Natural killer cell (primary cell): ENCODE results near the gene AOAH. TPM values are rescaled to one million over a fixed set of nuclear protein-coding genes. Genes with fewer than 3 reads are reported as not detected.

Experiments used
- ATAC-seq, 3 donors: fragments of 150-1000 bp in 2 of 3; fragments of 200-7000 bp in 1 of 3; cut with Tn5 transposase; 1 replicate in 1 of 3; 2 replicates in 2 of 3; pipeline ENCODE4 v1.10.0; 2021; ENCODE audit warnings: mild to moderate bottlenecking in 2 of 3, moderate library complexity in 2 of 3
- DNase-seq, 2 donors: peaks; one replicate each; pipeline versions ENCODE4 v3.0.0 to v3.0.0-alpha.2; 2013 to 2021; ENCODE audit warnings: mixed read lengths in 1 of 2
- H3K27ac ChIP-seq: one replicate; pipeline ENCODE4 v1.5.1; 2013; ENCODE audit warnings: mild to moderate bottlenecking, low read length
- H3K27me3 ChIP-seq: one replicate; pipeline ENCODE4 v1.6.1; 2013; ENCODE audit warnings: low read length; ENCODE audit not compliant: control insufficient read depth, insufficient read depth
- H3K36me3 ChIP-seq: one replicate; pipeline ENCODE4 v1.6.1; 2013; ENCODE audit warnings: low read length; ENCODE audit not compliant: control insufficient read depth, insufficient read depth
- H3K4me1 ChIP-seq: one replicate; pipeline ENCODE4 v1.6.1; 2013; ENCODE audit warnings: low read length; ENCODE audit not compliant: control insufficient read depth, insufficient read depth
- H3K4me3 ChIP-seq: one replicate; pipeline ENCODE4 v1.5.1; 2013; ENCODE audit warnings: low read length
- H3K9me3 ChIP-seq: one replicate; pipeline ENCODE4 v1.6.1; 2013; ENCODE audit warnings: low read length; ENCODE audit not compliant: control insufficient read depth, insufficient read depth
- H3K27ac Mint-ChIP-seq, 2 donors: one replicate each; pipeline ENCODE4 v1.8.0; 2022; ENCODE audit warnings: mild to moderate bottlenecking in 2 of 2, mixed read lengths in 2 of 2, moderate library complexity in 1 of 2
- H3K27me3 Mint-ChIP-seq, 2 donors: one replicate each; pipeline ENCODE4 v1.8.0; 2022; ENCODE audit warnings: low read depth in 2 of 2, mixed read lengths in 2 of 2
- H3K36me3 Mint-ChIP-seq: one replicate; pipeline ENCODE4 v1.8.0; 2022; ENCODE audit warnings: mixed read lengths
- H3K4me1 Mint-ChIP-seq, 2 donors: one replicate each; pipeline ENCODE4 v1.8.0; 2022; ENCODE audit warnings: mixed read lengths in 2 of 2
- H3K4me3 Mint-ChIP-seq: one replicate; pipeline ENCODE4 v1.8.0; 2022; ENCODE audit warnings: mild to moderate bottlenecking, moderate library complexity, mixed read lengths
- H3K9me3 Mint-ChIP-seq, 2 donors: one replicate each; pipeline ENCODE4 v1.8.0; 2022; ENCODE audit warnings: mixed read lengths in 2 of 2
- CTCF ChIP-seq: fragments of 200-600 bp; IDR thresholded peaks from one replicate; pipeline ENCODE4 v1.8.0; 2022; ENCODE audit warnings: antibody characterized with exemption
- WGBS: methylation state at CpG from one replicate; pipeline ENCODE4 v1.1.7; 2013; ENCODE audit warnings: missing lambda C conversion rate; ENCODE audit not compliant: insufficient coverage; 5-methylcytosine and 5-hydroxymethylcytosine counted together
- intact Hi-C: fragments of 100-400 bp; cut with micrococcal nuclease; formaldehyde crosslinking; loops from one replicate; pipeline ENCODE4 v1.14.2; 2022
- total RNA-seq, 4 donors: library from RNA; stranded (reverse); fragments of 120-200 nt in 1 of 4; gene quantifications; one replicate each; pipeline versions ENCODE4 v1.2.3 to v1.2.4, GENCODE V29; 2013 to 2022

AOAH gene
- total RNA-seq, 3 donors from 2014 or later (not counting 1 experiment from before 2014, with no cell fraction given), result 263 to 403 (median 312) TPM

DNA sequence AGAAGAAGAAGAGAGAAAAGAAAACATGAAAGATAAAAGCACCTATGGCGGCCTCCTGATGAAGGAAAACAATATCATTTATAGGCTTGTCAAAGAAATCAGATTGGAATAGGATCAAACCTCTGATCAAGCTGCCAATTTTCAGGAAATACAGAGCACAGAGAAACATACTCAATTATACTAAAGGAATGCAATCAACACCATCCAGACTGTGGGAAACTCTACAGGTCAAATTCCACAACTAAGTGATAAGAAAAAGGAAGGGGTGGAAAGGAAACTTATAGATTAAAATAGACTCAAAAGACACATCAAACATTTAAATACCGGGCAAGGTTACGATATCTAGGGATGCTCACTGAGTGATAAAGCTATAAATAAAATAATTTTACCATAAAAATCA, 39.3 kb downstream of the AOAH start:
- TF ChIP-seq CTCF, result no peak
- H3K4me1 ChIP-seq, result peaks cover 33% of the 10 kb centered on the region
- no peaks in the 10 kb centered on the region for H3K27me3 Mint-ChIP-seq
- intact Hi-C loops, result loop anchor here (5.0 to 10.0 kb wide), 3 partner anchors 37 to 497 kb away; partner anchors contain the start of gene AOAH
- H3K4me3 ChIP-seq, result no peak overlapping the region
- H3K9me3 Mint-ChIP-seq, result no peaks in the 10 kb centered on the region
- no peak overlapping the region for H3K27ac ChIP-seq
- no peak for DNase-seq
- ATAC-seq, result no peak
- H3K9me3 ChIP-seq, result no peaks in the 10 kb centered on the region
- 91% methylated on average over 1 of the region's 3 CpGs for WGBS
- peaks cover 18% of the 10 kb centered on the region for H3K36me3 Mint-ChIP-seq
- peaks cover 47% of the 10 kb centered on the region for H3K36me3 ChIP-seq
- H3K4me3 Mint-ChIP-seq, result peak overlapping the region; percentile 60
- no peaks in the 10 kb centered on the region for H3K27me3 ChIP-seq
- H3K4me1 Mint-ChIP-seq, result peaks cover 72 to 76% of the 10 kb centered on the region in 2 donors
- H3K27ac Mint-ChIP-seq, result peak overlapping the region; percentile 88 to 92

DNA sequence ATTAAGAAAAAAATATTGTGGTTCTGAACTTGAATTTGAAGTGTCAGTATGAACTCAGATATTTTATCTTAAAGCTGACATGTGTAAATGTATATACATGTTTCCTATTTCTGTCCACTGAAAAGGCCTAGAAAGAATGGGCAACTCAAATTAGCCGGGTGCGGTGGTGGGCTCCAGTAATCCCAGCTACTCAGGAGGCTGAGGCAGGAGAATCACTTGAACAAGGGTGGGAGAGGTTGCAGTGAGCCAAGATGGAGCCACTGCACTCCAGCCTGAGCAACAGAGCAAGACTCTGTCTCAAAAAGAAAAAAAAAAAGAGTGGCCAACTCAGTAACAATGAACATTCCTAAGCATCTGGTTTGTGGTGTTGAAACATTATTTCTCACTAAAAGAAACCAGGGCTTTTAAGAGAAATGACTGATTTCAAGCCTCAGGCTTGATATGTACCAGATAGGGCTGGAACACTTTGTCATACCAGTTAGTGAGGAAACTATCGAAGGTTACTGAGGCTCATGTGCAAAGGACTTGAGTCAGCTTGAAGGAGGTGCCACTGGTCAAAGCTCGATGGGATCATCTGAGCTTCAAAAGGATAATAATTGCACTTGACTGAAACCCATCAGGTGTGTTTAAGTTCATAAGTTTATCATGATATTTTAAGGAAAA, 40.5 kb downstream of the AOAH start:
- WGBS, result 79% methylated on average over 4 of the region's 4 CpGs
- no peak for DNase-seq
- H3K27ac ChIP-seq, result no peak overlapping the region
- no peak for ATAC-seq
- Mint-ChIP-seq H3K4me1 (peaks cover 61 to 65% of the 10 kb centered on the region in 2 donors), H3K9me3 (no peaks in the 10 kb centered on the region), H3K4me3 (peak overlapping the region; percentile 40), H3K27ac (peak overlapping the region; percentile 88 to 92), H3K36me3 (peaks cover 16% of the 10 kb centered on the region), H3K27me3 (no peaks in the 10 kb centered on the region)
- H3K4me1 ChIP-seq, result peaks cover 27% of the 10 kb centered on the region
- H3K36me3 ChIP-seq, result peaks cover 41% of the 10 kb centered on the region
- no peaks in the 10 kb centered on the region for H3K27me3 ChIP-seq
- intact Hi-C loops, result loop anchor here (5.0 to 10.0 kb wide), 2 partner anchors 291 to 498 kb away; no protein-coding TSS in a partner anchor
- H3K4me3 ChIP-seq, result no peak overlapping the region
- TF ChIP-seq CTCF, result no peak
- no peaks in the 10 kb centered on the region for H3K9me3 ChIP-seq

DNA sequence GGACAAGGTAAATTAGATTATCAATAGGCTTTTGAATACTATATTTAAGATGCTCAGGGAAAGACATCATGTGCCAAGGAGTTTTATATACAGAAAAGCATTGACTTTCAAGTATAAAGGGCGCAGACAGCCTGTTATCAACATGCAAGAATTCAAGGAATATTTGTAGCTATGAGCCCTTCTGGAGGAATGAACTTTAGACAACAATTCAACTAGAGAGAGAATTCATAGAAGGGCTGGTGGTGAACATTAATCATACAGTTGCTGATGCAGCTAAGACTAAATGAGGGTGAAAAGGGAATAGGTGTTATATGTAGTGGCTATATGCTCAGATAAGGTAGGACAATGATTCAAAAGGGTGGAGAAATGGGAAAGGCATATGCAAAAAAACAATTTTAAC, 41.2 kb downstream of the AOAH start:
- Histone ChIP-seq H3K36me3 (peaks cover 36% of the 10 kb centered on the region), H3K27me3 (no peaks in the 10 kb centered on the region), H3K4me1 (peaks cover 33% of the 10 kb centered on the region), H3K9me3 (no peaks in the 10 kb centered on the region), H3K27ac (peak overlapping the region; percentile 36), H3K4me3 (no peak overlapping the region)
- WGBS, result 93% methylated on average over 1 of the region's 1 CpG
- Mint-ChIP-seq H3K4me1 (peaks cover 68 to 72% of the 10 kb centered on the region in 2 donors), H3K9me3 (no peaks in the 10 kb centered on the region), H3K4me3 (peak overlapping the region; percentile 40), H3K27me3 (no peaks in the 10 kb centered on the region), H3K36me3 (peaks cover 16% of the 10 kb centered on the region), H3K27ac (peak overlapping the region; percentile 88 to 92)
- no peak for DNase-seq
- no peak for ATAC-seq
- TF ChIP-seq CTCF, result no peak
- intact Hi-C loops, result loop anchor here (5.0 to 10.0 kb wide), 2 partner anchors 292 to 499 kb away; no protein-coding TSS in a partner anchor
